GM23338 (cell line): ENCODE results near the gene ME3.

Source experiments
- CREB1 ChIP-seq: fragments of 250-450 bp; sonication (Bioruptor Pico); IDR thresholded peaks from 2 replicates; pipeline ENCODE4 v1.5.0; 2020; ENCODE audit warnings: low read depth, mild to moderate bottlenecking, moderate library complexity
- ETS1 ChIP-seq: IDR thresholded peaks from 2 replicates; pipeline ENCODE4 v1.6.1; 2016; ENCODE audit warnings: antibody characterized with exemption
- EZH2 ChIP-seq: fragments of 200-600 bp; sonication (generic); IDR thresholded peaks from one replicate; pipeline ENCODE4 v1.8.0; 2017; ENCODE audit warnings: antibody characterized with exemption, mild to moderate bottlenecking, low read depth; ENCODE audit not compliant: unreplicated experiment
- EZH2phosphoT487 ChIP-seq: fragments of 200-600 bp; sonication (generic); IDR thresholded peaks from one replicate; pipeline ENCODE4 v1.8.1; 2018; ENCODE audit warnings: antibody characterized with exemption; ENCODE audit not compliant: unreplicated experiment
- JUNB ChIP-seq: IDR thresholded peaks from one replicate; pipeline ENCODE4 v1.6.1; 2016; ENCODE audit warnings: antibody characterized with exemption; ENCODE audit not compliant: unreplicated experiment
- NANOG ChIP-seq: IDR thresholded peaks from 2 replicates; pipeline ENCODE4 v1.6.1; 2016; ENCODE audit warnings: antibody characterized with exemption, borderline replicate concordance
- POLR2AphosphoS5 ChIP-seq: IDR thresholded peaks from 2 replicates; pipeline ENCODE4 v1.6.1; 2016; ENCODE audit warnings: antibody characterized with exemption, low read depth
- ZNF331 ChIP-seq: fragments of 250-450 bp; sonication (Bioruptor Pico); IDR thresholded peaks from 2 replicates; pipeline ENCODE4 v1.5.0; 2020; ENCODE audit warnings: low read depth, mild to moderate bottlenecking, moderate library complexity
- TF ChIP-seq, protein P1 (sequence below), 2 experiments: fragments of 200-600 bp in 1 of 2; sonication (generic) in 1 of 2; conservative IDR thresholded peaks; 2 replicates each; pipeline versions ENCODE4 v1.5.1 to v1.6.1; 2016 to 2017; ENCODE audit warnings: antibody characterized with exemption in 2 of 2, low read depth in 2 of 2, mild to moderate bottlenecking in 2 of 2, moderate library complexity in 1 of 2
- TF ChIP-seq, protein P2 (sequence below): IDR thresholded peaks from one replicate; pipeline ENCODE4 v1.6.1; 2018; ENCODE audit warnings: antibody characterized with exemption; ENCODE audit not compliant: unreplicated experiment

DNA sequence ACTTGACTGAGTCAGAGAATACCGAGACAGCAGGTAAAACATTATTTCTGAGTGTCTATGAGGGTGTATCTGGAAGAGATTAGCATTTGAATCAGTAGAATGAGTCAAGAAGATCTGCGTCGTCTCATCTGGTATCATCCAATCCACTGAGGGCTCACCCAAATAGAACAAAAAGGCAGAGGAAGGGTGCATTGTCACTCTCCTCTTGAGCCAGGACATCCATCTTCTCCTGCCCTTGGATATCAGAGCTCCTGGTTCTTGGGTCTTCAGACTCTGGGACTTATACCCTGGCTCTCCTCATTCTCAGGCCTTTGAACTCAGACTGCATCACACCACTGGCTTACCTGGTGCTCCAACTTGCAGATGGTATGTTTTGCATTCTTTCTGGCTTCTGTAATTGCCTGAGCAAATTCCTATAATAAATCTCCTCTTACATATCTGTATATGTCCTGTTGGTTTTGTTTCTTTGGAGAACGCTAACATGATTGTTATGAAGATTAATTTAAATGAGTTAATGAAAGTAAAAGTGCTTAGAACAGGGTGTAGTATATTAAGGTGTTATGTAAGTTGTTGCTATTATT is 49.3 kb downstream of the ME3 start:
- TF ChIP-seq POLR2AphosphoS5 (no peak), EZH2 (no peak), CREB1 (CRISPR knock-in tag) (no peak), EZH2phosphoT487 (no peak), ZNF331 (CRISPR knock-in tag) (no peak), NANOG (no peak), JUNB (no peak), ETS1 (no peak)
- TF ChIP-seq, protein P1, sequence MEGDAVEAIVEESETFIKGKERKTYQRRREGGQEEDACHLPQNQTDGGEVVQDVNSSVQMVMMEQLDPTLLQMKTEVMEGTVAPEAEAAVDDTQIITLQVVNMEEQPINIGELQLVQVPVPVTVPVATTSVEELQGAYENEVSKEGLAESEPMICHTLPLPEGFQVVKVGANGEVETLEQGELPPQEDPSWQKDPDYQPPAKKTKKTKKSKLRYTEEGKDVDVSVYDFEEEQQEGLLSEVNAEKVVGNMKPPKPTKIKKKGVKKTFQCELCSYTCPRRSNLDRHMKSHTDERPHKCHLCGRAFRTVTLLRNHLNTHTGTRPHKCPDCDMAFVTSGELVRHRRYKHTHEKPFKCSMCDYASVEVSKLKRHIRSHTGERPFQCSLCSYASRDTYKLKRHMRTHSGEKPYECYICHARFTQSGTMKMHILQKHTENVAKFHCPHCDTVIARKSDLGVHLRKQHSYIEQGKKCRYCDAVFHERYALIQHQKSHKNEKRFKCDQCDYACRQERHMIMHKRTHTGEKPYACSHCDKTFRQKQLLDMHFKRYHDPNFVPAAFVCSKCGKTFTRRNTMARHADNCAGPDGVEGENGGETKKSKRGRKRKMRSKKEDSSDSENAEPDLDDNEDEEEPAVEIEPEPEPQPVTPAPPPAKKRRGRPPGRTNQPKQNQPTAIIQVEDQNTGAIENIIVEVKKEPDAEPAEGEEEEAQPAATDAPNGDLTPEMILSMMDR (conservative IDR thresholded peaks at IDR 0.05; ENCODE audit: low read depth in 2 of 2): no peak
- TF ChIP-seq, protein P2, sequence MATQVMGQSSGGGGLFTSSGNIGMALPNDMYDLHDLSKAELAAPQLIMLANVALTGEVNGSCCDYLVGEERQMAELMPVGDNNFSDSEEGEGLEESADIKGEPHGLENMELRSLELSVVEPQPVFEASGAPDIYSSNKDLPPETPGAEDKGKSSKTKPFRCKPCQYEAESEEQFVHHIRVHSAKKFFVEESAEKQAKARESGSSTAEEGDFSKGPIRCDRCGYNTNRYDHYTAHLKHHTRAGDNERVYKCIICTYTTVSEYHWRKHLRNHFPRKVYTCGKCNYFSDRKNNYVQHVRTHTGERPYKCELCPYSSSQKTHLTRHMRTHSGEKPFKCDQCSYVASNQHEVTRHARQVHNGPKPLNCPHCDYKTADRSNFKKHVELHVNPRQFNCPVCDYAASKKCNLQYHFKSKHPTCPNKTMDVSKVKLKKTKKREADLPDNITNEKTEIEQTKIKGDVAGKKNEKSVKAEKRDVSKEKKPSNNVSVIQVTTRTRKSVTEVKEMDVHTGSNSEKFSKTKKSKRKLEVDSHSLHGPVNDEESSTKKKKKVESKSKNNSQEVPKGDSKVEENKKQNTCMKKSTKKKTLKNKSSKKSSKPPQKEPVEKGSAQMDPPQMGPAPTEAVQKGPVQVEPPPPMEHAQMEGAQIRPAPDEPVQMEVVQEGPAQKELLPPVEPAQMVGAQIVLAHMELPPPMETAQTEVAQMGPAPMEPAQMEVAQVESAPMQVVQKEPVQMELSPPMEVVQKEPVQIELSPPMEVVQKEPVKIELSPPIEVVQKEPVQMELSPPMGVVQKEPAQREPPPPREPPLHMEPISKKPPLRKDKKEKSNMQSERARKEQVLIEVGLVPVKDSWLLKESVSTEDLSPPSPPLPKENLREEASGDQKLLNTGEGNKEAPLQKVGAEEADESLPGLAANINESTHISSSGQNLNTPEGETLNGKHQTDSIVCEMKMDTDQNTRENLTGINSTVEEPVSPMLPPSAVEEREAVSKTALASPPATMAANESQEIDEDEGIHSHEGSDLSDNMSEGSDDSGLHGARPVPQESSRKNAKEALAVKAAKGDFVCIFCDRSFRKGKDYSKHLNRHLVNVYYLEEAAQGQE: no peak
